Glutamatergic neuron (in vitro differentiated cells): Measurements from ENCODE around the gene ECE2. TPM values are rescaled to one million over a fixed set of nuclear protein-coding genes. Genes with fewer than 3 reads are reported as not detected.

Experiments
- DNase-seq: peaks from one replicate; pipeline ENCODE4 v3.0.0; 2022
- H3K27ac Mint-ChIP-seq: one replicate; pipeline ENCODE4 v1.8.0; 2020; ENCODE audit warnings: mild to moderate bottlenecking, mixed read lengths, inconsistent platforms; ENCODE audit not compliant: unreplicated experiment
- H3K27me3 Mint-ChIP-seq: one replicate; pipeline ENCODE4 v1.8.0; 2020; ENCODE audit warnings: mild to moderate bottlenecking, moderate library complexity, mixed read lengths, inconsistent platforms; ENCODE audit not compliant: unreplicated experiment
- H3K36me3 Mint-ChIP-seq: one replicate; pipeline ENCODE4 v1.8.0; 2020; ENCODE audit warnings: mild to moderate bottlenecking, mixed read lengths, inconsistent platforms; ENCODE audit not compliant: unreplicated experiment
- H3K4me1 Mint-ChIP-seq: one replicate; pipeline ENCODE4 v1.8.0; 2020; ENCODE audit warnings: mild to moderate bottlenecking, low read depth, mixed read lengths, inconsistent platforms; ENCODE audit not compliant: unreplicated experiment
- H3K4me3 Mint-ChIP-seq: one replicate; pipeline ENCODE4 v1.8.0; 2020; ENCODE audit warnings: mild to moderate bottlenecking, mixed read lengths, inconsistent platforms; ENCODE audit not compliant: unreplicated experiment
- H3K9me3 Mint-ChIP-seq: one replicate; pipeline ENCODE4 v1.8.0; 2020; ENCODE audit warnings: mild to moderate bottlenecking, moderate library complexity, mixed read lengths, inconsistent platforms; ENCODE audit not compliant: unreplicated experiment
- CTCF ChIP-seq: fragments of 200-600 bp; sonication (generic); IDR thresholded peaks from one replicate; pipeline ENCODE4 v1.5.0; 2021; ENCODE audit not compliant: partially characterized antibody, unreplicated experiment
- total RNA-seq: library from RNA; stranded (reverse); fragmentation: NEBNext Ultra II Directional; extraction: Animal tissue kit (Norgen Biotek cat#: 25700); gene quantifications from one replicate; pipeline ENCODE4 v1.2.1, GENCODE V29; 2021; ENCODE audit not compliant: unreplicated experiment

Gene ECE2
- total RNA-seq, 1 donor from 2014 or later, result 1.6 TPM

DNA sequence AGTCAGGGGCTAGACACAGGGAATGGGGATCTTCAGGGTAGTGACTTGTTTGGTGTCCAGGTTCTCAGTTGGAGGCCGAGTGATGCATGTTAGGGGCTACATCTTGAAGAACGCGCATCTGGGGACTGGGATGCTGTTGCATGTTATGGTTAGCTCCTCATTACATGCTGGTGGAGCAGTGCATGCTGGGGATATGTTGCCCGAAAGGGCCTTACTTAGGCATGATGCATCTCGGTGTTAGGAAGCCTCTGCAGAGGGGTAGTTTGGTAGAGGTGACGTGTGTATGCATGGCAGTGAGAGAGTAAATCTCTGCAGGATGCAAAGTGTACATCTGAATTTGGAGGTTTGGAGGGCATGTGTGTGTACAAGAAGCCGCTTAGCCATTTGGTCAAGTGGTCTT, 41.0 kb downstream of the ECE2 start:
- Mint-ChIP-seq H3K4me3 (peak overlapping the region; percentile 88), H3K36me3 (no peaks in the 10 kb centered on the region), H3K27ac (peak overlapping the region; percentile 89), H3K9me3 (peaks cover 2% of the 10 kb centered on the region), H3K27me3 (peaks cover 2% of the 10 kb centered on the region), H3K4me1 (peaks cover 10% of the 10 kb centered on the region)
- TF ChIP-seq CTCF, result no peak
- DNase-seq, result no peak

DNA sequence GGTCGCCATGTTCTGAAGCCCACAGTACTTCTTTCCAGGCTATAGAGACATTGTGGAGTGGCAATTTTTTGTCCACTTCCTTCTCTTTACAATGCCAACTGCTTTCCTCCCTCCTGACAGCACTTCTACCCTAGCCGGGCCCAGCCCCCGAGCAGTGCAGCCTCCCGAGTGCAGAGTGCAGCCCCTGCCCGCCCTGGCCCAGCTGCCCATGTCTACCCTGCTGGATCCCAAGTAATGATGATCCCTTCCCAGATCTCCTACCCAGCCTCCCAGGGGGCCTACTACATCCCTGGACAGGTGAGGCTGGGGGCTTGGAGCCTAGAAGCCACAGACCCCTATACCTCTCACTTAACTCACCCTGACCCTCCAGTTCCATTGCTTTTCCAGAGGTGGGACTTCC, 41.4 kb downstream of the ECE2 start:
- Mint-ChIP-seq H3K36me3 (no peaks in the 10 kb centered on the region), H3K9me3 (peaks cover 2% of the 10 kb centered on the region), H3K27ac (peak overlapping the region; percentile 49), H3K4me3 (peak overlapping the region; percentile 88), H3K4me1 (peaks cover 10% of the 10 kb centered on the region), H3K27me3 (peaks cover 3% of the 10 kb centered on the region)
- TF ChIP-seq CTCF, result no peak
- DNase-seq, result no peak

DNA sequence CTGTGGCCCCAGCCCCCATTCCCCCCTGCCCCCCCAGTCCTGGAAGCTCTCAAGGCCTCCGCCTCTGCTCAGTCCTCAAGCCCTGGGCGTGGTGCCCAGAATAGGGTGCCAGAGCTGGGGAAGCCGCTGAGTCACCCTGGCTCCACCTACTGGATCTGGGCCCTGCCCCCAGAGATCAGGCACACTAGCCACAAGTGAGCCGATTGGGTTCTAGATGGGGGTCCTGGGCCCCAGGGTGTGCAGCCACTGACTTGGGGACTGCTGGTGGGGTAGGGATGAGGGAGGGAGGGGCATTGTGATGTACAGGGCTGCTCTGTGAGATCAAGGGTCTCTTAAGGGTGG, 44.3 kb downstream of the ECE2 start:
- Mint-ChIP-seq H3K27me3 (peaks cover 7% of the 10 kb centered on the region), H3K4me1 (peaks cover 10% of the 10 kb centered on the region), H3K9me3 (peaks cover 6% of the 10 kb centered on the region), H3K36me3 (no peaks in the 10 kb centered on the region), H3K27ac (no peak overlapping the region), H3K4me3 (no peak overlapping the region)
- no peak for TF ChIP-seq CTCF
- DNase-seq, result no peak

GRCh38 chr3:184321666-184322065, 45.8 kb downstream of the ECE2 start:
- no peak for DNase-seq
- Mint-ChIP-seq H3K9me3 (peaks cover 6% of the 10 kb centered on the region), H3K36me3 (no peaks in the 10 kb centered on the region), H3K27ac (no peak overlapping the region), H3K4me1 (peaks cover 7% of the 10 kb centered on the region), H3K27me3 (peaks cover 7% of the 10 kb centered on the region), H3K4me3 (no peak overlapping the region)
- TF ChIP-seq CTCF, result no peak

- DNase-seq, result no peak
- Mint-ChIP-seq H3K36me3 (no peaks in the 10 kb centered on the region), H3K4me3 (peak overlapping the region; percentile 30), H3K4me1 (no peaks in the 10 kb centered on the region), H3K27ac (no peak overlapping the region), H3K27me3 (peaks cover 7% of the 10 kb centered on the region), H3K9me3 (peaks cover 6% of the 10 kb centered on the region)
- TF ChIP-seq CTCF, result no peak
Observed at GRCh38 chr3:184322731-184323487, 47.1 kb downstream of the ECE2 start.
